Panc1 (cell line): ENCODE measurements around the gene HEATR9. TPM values are rescaled to one million over a fixed set of nuclear protein-coding genes. Genes with fewer than 3 reads are reported as not detected.

Source experiments
- ATAC-seq: fragments of 200-7000 bp; cut with Tn5 transposase; 2 replicates; pipeline ENCODE4 v1.9.1; 2020; ENCODE audit warnings: mild to moderate bottlenecking, moderate library complexity
- BruUV-seq: library from RNA; stranded (reverse); fragments of 400-500 nt; replicated peaks from 2 replicates; lab custom pipeline; 2021; lab: Mats Ljungman, UMichigan
- CTCF ChIA-PET: fragments of 300-600 bp; sonication (Branson Sonifier 250); formaldehyde crosslinking; loops from one replicate; lab custom pipeline; 2022; ENCODE audit warnings: antibody characterized with exemption; lab: Charles Lee
- POLR2A ChIA-PET: fragments of 300-600 bp; sonication (Branson Sonifier 250); formaldehyde crosslinking; loops from one replicate; lab custom pipeline; 2022; ENCODE audit warnings: antibody characterized with exemption; lab: Charles Lee
- DNase-seq: peaks from one replicate; pipeline ENCODE4 v3.0.0-alpha.2; 2010; ENCODE audit warnings: low read depth, low spot score
- H3K27ac ChIP-seq: 2 replicates; pipeline ENCODE4 v1.5.1; 2011; ENCODE audit warnings: mild to moderate bottlenecking, low read length, inconsistent platforms
- H3K27me3 ChIP-seq: fragments of 200-500 bp; sonication (Bioruptor generic); 2 replicates; pipeline ENCODE4 v1.6.0; 2014; ENCODE audit warnings: low read length, inconsistent platforms; ENCODE audit not compliant: control insufficient read depth, insufficient read depth
- H3K36me3 ChIP-seq: fragments of 200-500 bp; sonication (Bioruptor generic); 2 replicates; pipeline ENCODE4 v1.5.1; 2014; ENCODE audit warnings: inconsistent platforms, mild to moderate bottlenecking, low read length, moderate library complexity; ENCODE audit not compliant: control insufficient read depth, insufficient read depth
- H3K4me1 ChIP-seq: 2 replicates; pipeline ENCODE4 v1.5.1; 2011; ENCODE audit warnings: inconsistent platforms, mild to moderate bottlenecking, low read length, moderate library complexity; ENCODE audit not compliant: control insufficient read depth, insufficient read depth
- H3K4me3 ChIP-seq, 2 experiments: 2 replicates each; pipeline ENCODE4 v1.5.1; 2011 to 2012; ENCODE audit warnings: low read depth in 2 of 2, low read length in 2 of 2, mild to moderate bottlenecking in 2 of 2, inconsistent platforms in 1 of 2, moderate library complexity in 1 of 2
- H3K9me3 ChIP-seq: fragments of 200-500 bp; sonication (Bioruptor generic); 2 replicates; pipeline ENCODE4 v1.5.1; 2014; ENCODE audit warnings: low read depth, mild to moderate bottlenecking, inconsistent platforms, low read length, moderate library complexity; ENCODE audit not compliant: control insufficient read depth, insufficient read depth
- POLR2AphosphoS5 ChIP-seq: IDR thresholded peaks from 2 replicates; pipeline ENCODE4 v1.6.1; 2012; ENCODE audit warnings: mild to moderate bottlenecking, low read depth, low read length, moderate library complexity
- REST ChIP-seq, 2 experiments: IDR thresholded peaks; 2 replicates each; pipeline ENCODE4 v1.6.1; 2011 to 2012; ENCODE audit warnings: low read depth in 2 of 2, control low read depth in 1 of 2, low read length in 1 of 2, mild to moderate bottlenecking in 1 of 2, moderate library complexity in 1 of 2; ENCODE audit not compliant: insufficient read depth in 1 of 2
- SIN3A ChIP-seq: IDR thresholded peaks from 2 replicates; pipeline ENCODE4 v1.6.1; 2012; ENCODE audit warnings: low read depth, mild to moderate bottlenecking, low read length, moderate library complexity, borderline replicate concordance; ENCODE audit not compliant: insufficient read depth
- TCF7L2 ChIP-seq: IDR thresholded peaks from 2 replicates; pipeline ENCODE4 v1.6.1; 2011; ENCODE audit warnings: mild to moderate bottlenecking, low read depth, low read length, inconsistent platforms
- in situ Hi-C: cut with HindIII; loops from 2 replicates; pipeline ENCODE4 v1.10.0; 2016; ENCODE audit warnings: low sequenced_read_pairs, low pct_unique_long_range_greater_than_20kb
- intact Hi-C: fragments of 100-400 bp; cut with micrococcal nuclease; formaldehyde crosslinking; loops from one replicate; pipeline ENCODE4 v1.10.0; 2022; ENCODE audit not compliant: unreplicated experiment
- total RNA-seq: library from RNA; stranded (reverse); gene quantifications from one replicate; pipeline ENCODE4 v1.2.1, GENCODE V29; 2021; ENCODE audit not compliant: unreplicated experiment
- TF ChIP-seq, protein P1 (sequence below): fragments of 450-650 bp; IDR thresholded peaks from 2 replicates; pipeline ENCODE4 v1.5.1; 2017; ENCODE audit warnings: mild to moderate bottlenecking

Gene HEATR9
- total RNA-seq, 1 experiment from 2014 or later = not detected

DNA sequence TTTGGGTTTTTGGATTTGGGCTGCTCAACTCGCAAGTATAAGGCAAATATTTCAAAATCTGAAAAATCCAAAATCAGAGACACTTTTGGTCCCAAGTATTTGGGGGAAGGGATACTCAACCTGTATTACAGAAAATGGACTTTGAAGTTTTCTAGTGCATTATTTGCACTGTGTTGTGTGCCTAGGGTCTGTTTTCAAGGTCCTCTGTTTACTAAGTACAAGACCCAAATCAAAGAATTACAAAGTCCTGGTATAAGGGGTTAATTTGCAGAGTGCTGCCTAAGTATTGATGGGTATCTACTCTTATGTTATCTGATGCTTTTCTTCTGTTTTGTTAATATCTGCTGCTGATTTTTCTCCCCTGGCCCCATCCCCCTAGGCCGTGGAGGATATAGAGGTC, 25.0 kb downstream of the HEATR9 start:
- CTCF ChIA-PET = no interaction called here

DNA sequence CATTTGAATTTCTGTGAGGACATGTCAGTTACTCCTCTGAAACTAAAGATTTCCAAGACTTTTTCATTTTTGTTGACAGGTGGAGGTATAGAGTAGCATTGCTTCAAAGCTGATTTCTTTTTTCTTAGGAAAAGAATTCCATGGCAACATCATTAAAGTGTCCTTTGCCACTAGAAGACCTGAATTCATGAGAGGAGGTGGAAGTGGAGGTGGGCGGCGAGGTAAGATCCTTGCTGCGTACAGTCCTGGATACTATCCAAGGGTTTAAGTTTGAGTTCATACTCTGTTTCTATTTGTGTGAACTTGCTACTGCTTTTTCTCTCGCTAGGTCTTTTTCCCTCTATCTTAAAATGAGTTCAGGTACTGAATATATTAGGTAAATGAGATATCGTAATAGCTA, 26.5 kb downstream of the HEATR9 start:
- Histone ChIP-seq H3K4me3 (no peak overlapping the region), H3K36me3 (peaks cover 52% of the 10 kb centered on the region), H3K27ac (no peak overlapping the region), H3K27me3 (no peaks in the 10 kb centered on the region), H3K4me1 (no peaks in the 10 kb centered on the region), H3K9me3 (no peaks in the 10 kb centered on the region)
- DNase-seq (no peak), ATAC-seq (no peak)
- in situ Hi-C loops (no loop called here), intact Hi-C loops (no loop called here)
- CTCF ChIA-PET = interaction anchor here (0.6 kb wide), 1 partner anchor 30 kb away, joined by 7 read pairs; no protein-coding TSS in a partner anchor
- no TSS peak for BruUV-seq
- POLR2A ChIA-PET = interaction anchor here (0.6 kb wide), 1 partner anchor 47 kb away, joined by 3 read pairs; no protein-coding TSS in a partner anchor
- TF ChIP-seq SIN3A (no peak), TCF7L2 (no peak), POLR2AphosphoS5 (no peak), REST (IDR thresholded peaks at IDR 0.05; ENCODE audit: insufficient read depth in 1 of 2, low read depth in 2 of 2, low read length in 1 of 2) (no peak)
- TF ChIP-seq, protein P1, sequence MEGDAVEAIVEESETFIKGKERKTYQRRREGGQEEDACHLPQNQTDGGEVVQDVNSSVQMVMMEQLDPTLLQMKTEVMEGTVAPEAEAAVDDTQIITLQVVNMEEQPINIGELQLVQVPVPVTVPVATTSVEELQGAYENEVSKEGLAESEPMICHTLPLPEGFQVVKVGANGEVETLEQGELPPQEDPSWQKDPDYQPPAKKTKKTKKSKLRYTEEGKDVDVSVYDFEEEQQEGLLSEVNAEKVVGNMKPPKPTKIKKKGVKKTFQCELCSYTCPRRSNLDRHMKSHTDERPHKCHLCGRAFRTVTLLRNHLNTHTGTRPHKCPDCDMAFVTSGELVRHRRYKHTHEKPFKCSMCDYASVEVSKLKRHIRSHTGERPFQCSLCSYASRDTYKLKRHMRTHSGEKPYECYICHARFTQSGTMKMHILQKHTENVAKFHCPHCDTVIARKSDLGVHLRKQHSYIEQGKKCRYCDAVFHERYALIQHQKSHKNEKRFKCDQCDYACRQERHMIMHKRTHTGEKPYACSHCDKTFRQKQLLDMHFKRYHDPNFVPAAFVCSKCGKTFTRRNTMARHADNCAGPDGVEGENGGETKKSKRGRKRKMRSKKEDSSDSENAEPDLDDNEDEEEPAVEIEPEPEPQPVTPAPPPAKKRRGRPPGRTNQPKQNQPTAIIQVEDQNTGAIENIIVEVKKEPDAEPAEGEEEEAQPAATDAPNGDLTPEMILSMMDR = no peak

More for the DNA sequence above, 25.0 kb downstream of the HEATR9 start:
- Histone ChIP-seq H3K27ac (no peak overlapping the region), H3K36me3 (peaks cover 52% of the 10 kb centered on the region), H3K4me1 (no peaks in the 10 kb centered on the region), H3K4me3 (no peak overlapping the region), H3K27me3 (no peaks in the 10 kb centered on the region), H3K9me3 (no peaks in the 10 kb centered on the region)
- TF ChIP-seq, protein P1 = no peak
- TF ChIP-seq POLR2AphosphoS5 (no peak), TCF7L2 (no peak), REST (IDR thresholded peaks at IDR 0.05; ENCODE audit: insufficient read depth in 1 of 2, low read depth in 2 of 2, low read length in 1 of 2) (no peak), SIN3A (no peak)
- no peak for DNase-seq
- ATAC-seq = no peak
- POLR2A ChIA-PET = no interaction called here
- no TSS peak for BruUV-seq
- in situ Hi-C loops (no loop called here), intact Hi-C loops (no loop called here)
